Measurements from ENCODE around the gene HSPA1L.

The HSPA1L gene

GRCh38 chr6:31806470-31807272 lies 8.4 kb downstream of the HSPA1L start, which contains the start of gene LSM2 (continued):
- TF ChIP-seq PRDM10 (tag by site-specific recombination; IDR thresholded peaks at IDR 0.05): peak; percentile 77
- peak; percentile 53; the same call in 1 of the 2 replicates for TF ChIP-seq ZNF394 (tag by site-specific recombination; IDR thresholded peaks at IDR 0.05; ENCODE audit: borderline replicate concordance)
- no peak for TF ChIP-seq BCL11B (tag by site-specific recombination; IDR thresholded peaks at IDR 0.05; ENCODE audit: low read depth)
- TF ChIP-seq WT1 (tag by site-specific recombination; IDR thresholded peaks at IDR 0.05): peak; percentile 45; the same call in 1 of the 2 replicates
- TF ChIP-seq BCL6B (tag by site-specific recombination; IDR thresholded peaks at IDR 0.05): no peak
- peak; percentile 96 for TF ChIP-seq CTCF (tag by site-specific recombination; IDR thresholded peaks at IDR 0.05)
- peak; percentile 70; the same call in 1 of the 2 replicates for TF ChIP-seq YY1 (tag by site-specific recombination; IDR thresholded peaks at IDR 0.05)
- 0 out of 2 replicates have a peak, but pooled peaks have one; percentile 20 for TF ChIP-seq ZNF341 (tag by site-specific recombination; IDR thresholded peaks at IDR 0.05; ENCODE audit: low read depth)
- TF ChIP-seq GLI2 (tag by site-specific recombination; IDR thresholded peaks at IDR 0.05; ENCODE audit: borderline replicate concordance, low read depth): no peak
- TF ChIP-seq ZFHX2 (tag by site-specific recombination; conservative IDR thresholded peaks at IDR 0.05): no peak; the same call in 1 of the 2 replicates
- peak; percentile 89; the same call in 1 of the 2 replicates for TF ChIP-seq ZNF501 (tag by site-specific recombination; IDR thresholded peaks at IDR 0.05)
- TF ChIP-seq TSHZ1 (tag by site-specific recombination; IDR thresholded peaks at IDR 0.05; ENCODE audit: borderline replicate concordance): no peak
- TF ChIP-seq ZNF423 (tag by site-specific recombination; IDR thresholded peaks at IDR 0.05): peak; percentile 95
- TF ChIP-seq KLF7 (tag by site-specific recombination; IDR thresholded peaks at IDR 0.05; ENCODE audit: borderline replicate concordance): no peak
- no peak for TF ChIP-seq ZNF132 (tag by site-specific recombination; IDR thresholded peaks at IDR 0.05; ENCODE audit: borderline replicate concordance)
- TF ChIP-seq ZNF248 (tag by site-specific recombination; IDR thresholded peaks at IDR 0.05): no peak
- no peak; the same call in 1 of the 2 replicates for TF ChIP-seq ZNF184 (tag by site-specific recombination; IDR thresholded peaks at IDR 0.05)
- no peak for TF ChIP-seq GFI1B (tag by site-specific recombination; IDR thresholded peaks at IDR 0.05)
- TF ChIP-seq ZNF747 (tag by site-specific recombination; IDR thresholded peaks at IDR 0.05): no peak
- TF ChIP-seq ZNF23 (tag by site-specific recombination; IDR thresholded peaks at IDR 0.05; ENCODE audit: borderline replicate concordance): no peak
- TF ChIP-seq ZNF654 (tag by site-specific recombination; IDR thresholded peaks at IDR 0.05; ENCODE audit: low read depth): no peak
- TF ChIP-seq ZNF692 (tag by site-specific recombination; IDR thresholded peaks at IDR 0.05): peak; percentile 52
- peak; percentile 97 for TF ChIP-seq ZIC2 (tag by site-specific recombination; IDR thresholded peaks at IDR 0.05)
- TF ChIP-seq ZSCAN5A (tag by site-specific recombination; IDR thresholded peaks at IDR 0.05): no peak

Measured in HEK293 (cell line).